Measurements from ENCODE around the gene TAS2R20.

- TF ChIP-seq POLR2A (IDR thresholded peaks at IDR 0.05) (no peak), CTCF (IDR thresholded peaks at IDR 0.05) (no peak)
These were observed 3.8 kb downstream of the TAS2R20 start for GRCh38 chr12:10994307-10994706.

All from heart left ventricle (tissue), 13 donors.